HepG2 (cell line): ENCODE measurements around the gene IL32. TPM values are rescaled to one million over a fixed set of nuclear protein-coding genes. Genes with fewer than 3 reads are reported as not detected.

Source experiments
- ATF7-NPFF ChIP-seq: sonication (generic); formaldehyde crosslinking; IDR thresholded peaks from 2 replicates; pipeline ENCODE4 v1.8.1; 2023; ENCODE audit warnings: mild to moderate bottlenecking, low read depth, missing genetic modification reagents, moderate library complexity
- CHCHD3 ChIP-seq: sonication (generic); formaldehyde crosslinking; IDR thresholded peaks from 2 replicates; pipeline ENCODE4 v1.8.0; 2022; ENCODE audit warnings: mild to moderate bottlenecking, missing genetic modification reagents, moderate library complexity
- DRAP1 ChIP-seq: IDR thresholded peaks from 2 replicates; pipeline ENCODE4 v1.6.1; 2016; ENCODE audit warnings: missing genetic modification reagents, missing compliant biosample characterization
- GLMP ChIP-seq: sonication (generic); formaldehyde crosslinking; IDR thresholded peaks from 2 replicates; pipeline ENCODE4 v1.9.0; 2021; ENCODE audit warnings: missing genetic modification reagents, mild to moderate bottlenecking, borderline replicate concordance
- GTF2F1 ChIP-seq: fragments of 150-350 bp; IDR thresholded peaks from 2 replicates; pipeline ENCODE4 v1.6.1; 2014; ENCODE audit warnings: low read length
- ISL2 ChIP-seq: sonication (generic); formaldehyde crosslinking; IDR thresholded peaks from 2 replicates; pipeline ENCODE4 v1.5.0; 2020; ENCODE audit warnings: missing genetic modification reagents
- MXD1 ChIP-seq: sonication (generic); formaldehyde crosslinking; IDR thresholded peaks from 2 replicates; pipeline ENCODE4 v1.4.0; 2020; ENCODE audit warnings: mild to moderate bottlenecking, missing genetic modification reagents
- NR2F2 ChIP-seq: IDR thresholded peaks from 2 replicates; pipeline ENCODE4 v1.6.1; 2012; ENCODE audit warnings: low read depth, inconsistent platforms, borderline replicate concordance
- PPARG ChIP-seq: conservative IDR thresholded peaks from 2 replicates; pipeline ENCODE4 v1.6.1; 2016; ENCODE audit warnings: missing biosample characterization, missing genetic modification reagents
- SNAPC4 ChIP-seq: sonication (generic); formaldehyde crosslinking; IDR thresholded peaks from 2 replicates; pipeline ENCODE4 v1.4.0; 2020; ENCODE audit warnings: mild to moderate bottlenecking, missing genetic modification reagents
- SOX13 ChIP-seq, 3 experiments: fragments of 450-650 bp in 1 of 3; sonication (generic) in 1 of 3; formaldehyde crosslinking in 1 of 3; IDR thresholded peaks in 2 of 3; conservative IDR thresholded peaks in 1 of 3; 2 replicates each; pipeline versions ENCODE4 v1.5.0 to v1.6.1; 2016 to 2020; ENCODE audit warnings: antibody characterized with exemption in 1 of 3, mild to moderate bottlenecking in 1 of 3, missing compliant biosample characterization in 1 of 3, missing genetic modification reagents in 1 of 3, moderate library complexity in 1 of 3
- THAP11 ChIP-seq: IDR thresholded peaks from 2 replicates; pipeline ENCODE4 v1.6.1; 2016; ENCODE audit warnings: missing biosample characterization, missing genetic modification reagents
- ZKSCAN5 ChIP-seq: sonication (generic); formaldehyde crosslinking; IDR thresholded peaks from 2 replicates; pipeline ENCODE4 v1.5.1; 2020; ENCODE audit warnings: mild to moderate bottlenecking, missing genetic modification reagents
- ZNF138 ChIP-seq: sonication (generic); formaldehyde crosslinking; IDR thresholded peaks from 2 replicates; pipeline ENCODE4 v1.5.0; 2020; ENCODE audit warnings: mild to moderate bottlenecking, low read depth, missing genetic modification reagents
- ZNF275 ChIP-seq: sonication (generic); formaldehyde crosslinking; IDR thresholded peaks from 2 replicates; pipeline ENCODE4 v1.8.0; 2022; ENCODE audit warnings: missing genetic modification reagents, mild to moderate bottlenecking, inconsistent platforms, borderline replicate concordance
- ZNF337 ChIP-seq: sonication (generic); formaldehyde crosslinking; IDR thresholded peaks from 2 replicates; pipeline ENCODE4 v1.5.1; 2020; ENCODE audit warnings: missing genetic modification reagents, low read depth, mild to moderate bottlenecking, borderline replicate concordance
- ZNF709 ChIP-seq: sonication (generic); formaldehyde crosslinking; IDR thresholded peaks from 2 replicates; pipeline ENCODE4 v1.5.0; 2020; ENCODE audit warnings: mild to moderate bottlenecking, missing genetic modification reagents
- polyA plus RNA-seq, 8 experiments: library from polyadenylated mRNA; depleted of rRNA in 3 of 8; stranded (reverse) in 7 of 8; unstranded in 1 of 8; fragments of >200 nt; fragmentation: Illumina TruSeq in 4 of 8; extraction: Trizol in 4 of 8; gene quantifications; 2 replicates each; pipeline versions ENCODE4 v1.2.1 to v1.2.3, GENCODE V29; 2011 to 2016; ENCODE audit warnings: low read depth in 4 of 8, missing spikeins in 1 of 8, mixed read lengths in 1 of 8; ENCODE audit not compliant: insufficient read depth in 1 of 8
- total RNA-seq, 5 experiments: library from RNA; depleted of rRNA; stranded (reverse); fragments of >200 nt; fragmentation: Illumina TruSeq; extraction: Trizol; gene quantifications; 2 replicates each; pipeline ENCODE4 v1.2.3, GENCODE V29; 2016; ENCODE audit warnings: low read depth in 1 of 5

IL32 gene
- total and polyA plus RNA-seq, 2 of the 13 experiments (the other 11 are each of a cell fraction or from before 2014, with no cell fraction given), result 115 to 165 TPM

- TF ChIP-seq CHCHD3, result 0 out of 2 replicates have a peak, but pooled peaks have one; percentile 31
- peak; percentile 100 for TF ChIP-seq THAP11 (CRISPR knock-in tag)
- TF ChIP-seq DRAP1 (CRISPR knock-in tag), result peak; percentile 40; the same call in 1 of the 2 replicates
- 0 out of 2 replicates have a peak, but pooled peaks have one; percentile 76 for TF ChIP-seq ZNF709 (CRISPR knock-in tag)
- TF ChIP-seq GLMP (CRISPR knock-in tag), result no peak
- 0 out of 2 replicates have a peak, but pooled peaks have one; percentile 20 for TF ChIP-seq PPARG (CRISPR knock-in tag)
- 0 out of 2 replicates have a peak, but pooled peaks have one; percentile 70 for TF ChIP-seq ZNF138 (CRISPR knock-in tag)
- TF ChIP-seq MXD1 (CRISPR knock-in tag), result peak; percentile 24; the same call in 1 of the 2 replicates
- no peak for TF ChIP-seq SOX13 (IDR thresholded peaks at IDR 0.05)
- peak in 1 of 2 experiments; percentile 42; a peak in 3 of 4 replicates for TF ChIP-seq SOX13 (CRISPR knock-in tag; conservative IDR thresholded peaks at IDR 0.05 in 1 of 2, IDR thresholded peaks at IDR 0.05 in 1 of 2)
- TF ChIP-seq GTF2F1, result no peak
- TF ChIP-seq ZNF337 (CRISPR knock-in tag), result peak; percentile 63; the same call in 1 of the 2 replicates
- TF ChIP-seq NR2F2, result no peak; the same call in 1 of the 2 replicates
- TF ChIP-seq SNAPC4, result peak; percentile 86
- TF ChIP-seq ISL2 (CRISPR knock-in tag), result peak; percentile 75
- peak; percentile 14; the same call in 1 of the 2 replicates for TF ChIP-seq ZKSCAN5 (CRISPR knock-in tag)
- peak; percentile 73; the same call in 1 of the 2 replicates for TF ChIP-seq ATF7-NPFF (CRISPR knock-in tag)
- TF ChIP-seq ZNF275 (CRISPR knock-in tag), result peak; percentile 33; the same call in 1 of the 2 replicates
Measured at GRCh38 chr16:3023669-3024478, 41.6 kb upstream of the IL32 start, which contains the start of the genes HCFC1R1 and THOC6 (continued).
